Measurements from ENCODE around the gene CPED1. TPM values are rescaled to one million over a fixed set of nuclear protein-coding genes. Genes with fewer than 3 reads are reported as not detected.
A peak's percentile ranks its signal among the peaks of the same experiment; 100 is the strongest.

Gene CPED1
- total RNA-seq, 4 donors from 2014 or later = 1.3 to 5.6 (median 3.6) TPM

DNA sequence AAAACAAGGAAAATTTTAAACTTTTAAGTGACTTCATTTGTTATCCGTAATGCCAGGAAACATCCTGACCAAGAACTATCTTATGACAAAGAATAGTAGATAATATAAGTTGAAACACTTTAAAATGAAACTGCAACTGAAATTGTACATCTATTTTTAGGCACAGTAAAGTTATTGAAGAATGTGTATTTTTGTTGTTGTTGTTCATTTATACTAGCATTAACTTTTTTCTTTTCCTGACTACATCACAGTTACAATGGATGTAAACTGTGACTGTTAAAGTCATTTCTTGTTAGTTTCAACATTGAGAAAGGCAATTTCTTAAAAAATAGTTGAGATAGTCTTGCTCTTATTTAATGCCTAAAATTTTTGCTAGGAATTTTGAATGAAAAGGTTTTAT, 2.6 kb downstream of the CPED1 start:
- peaks cover 13% of the 10 kb centered on the region for H3K4me1 ChIP-seq
- no peaks in the 10 kb centered on the region for H3K9me3 ChIP-seq
- TF ChIP-seq POLR2AphosphoS5 (IDR thresholded peaks at IDR 0.05) = no peak
- no peak for TF ChIP-seq EP300 (IDR thresholded peaks at IDR 0.05)
- no peak for TF ChIP-seq POLR2A (IDR thresholded peaks at IDR 0.05)
- TF ChIP-seq CTCF (IDR thresholded peaks at IDR 0.05) = no peak
- H3K27ac ChIP-seq = peak overlapping the region; percentile 4
- H3K36me3 ChIP-seq = no peaks in the 10 kb centered on the region
- WGBS = 57% methylated on average over 1 of the region's 1 CpG
- H3K27me3 ChIP-seq = peaks cover 11% of the 10 kb centered on the region
- DNase-seq (ENCODE audit: low spot score in 2 of 2) = no peak
- peak overlapping the region; percentile 50 for H3K4me3 ChIP-seq

GRCh38 chr7:120991581-120991980, 3.1 kb downstream of the CPED1 start:
- TF ChIP-seq POLR2AphosphoS5 (IDR thresholded peaks at IDR 0.05) = no peak
- TF ChIP-seq EP300 (IDR thresholded peaks at IDR 0.05) = no peak
- TF ChIP-seq POLR2A (IDR thresholded peaks at IDR 0.05) = no peak
- no peak for TF ChIP-seq CTCF (IDR thresholded peaks at IDR 0.05)
- no peak for DNase-seq (ENCODE audit: low spot score in 2 of 2)
- 47% methylated on average over 2 of the region's 2 CpGs for WGBS
- no peaks in the 10 kb centered on the region for H3K9me3 ChIP-seq
- no peaks in the 10 kb centered on the region for H3K36me3 ChIP-seq
- H3K27ac ChIP-seq = peak overlapping the region; percentile 11
- H3K4me1 ChIP-seq = peaks cover 17% of the 10 kb centered on the region
- peak overlapping the region; percentile 50 for H3K4me3 ChIP-seq
- H3K27me3 ChIP-seq = peaks cover 11% of the 10 kb centered on the region

DNA sequence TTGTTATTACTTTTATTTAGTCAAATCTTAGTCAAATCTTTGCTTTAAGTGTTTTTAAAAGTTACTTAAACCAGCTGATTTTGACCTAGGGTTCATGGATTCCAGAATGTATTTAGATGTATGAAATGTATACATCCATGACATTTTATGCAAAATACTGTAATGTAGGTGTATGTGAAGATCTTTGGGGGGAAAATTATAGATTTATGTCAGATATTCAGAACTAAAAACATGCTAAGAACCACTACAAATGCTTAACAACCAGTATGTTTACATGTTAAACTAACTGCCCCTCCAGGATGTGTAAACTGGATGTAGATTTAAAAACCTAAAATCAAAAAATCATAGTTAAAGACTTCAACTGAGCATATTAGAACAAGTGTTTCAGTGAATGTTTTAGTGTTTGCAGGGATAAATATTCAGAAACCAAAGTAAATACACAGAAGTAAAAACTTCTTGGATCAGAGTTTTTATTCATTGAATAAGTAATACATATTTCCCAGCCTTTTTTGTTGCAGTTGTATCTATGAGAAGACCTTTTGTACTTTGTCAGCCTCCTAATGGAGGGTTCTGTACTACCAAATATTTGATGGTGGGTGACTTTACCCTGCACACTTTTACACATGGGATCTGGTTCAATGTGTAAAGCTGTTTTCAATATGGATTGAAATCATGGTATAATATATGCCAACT, 3.9 kb downstream of the CPED1 start:
- Histone ChIP-seq H3K9me3 (no peaks in the 10 kb centered on the region), H3K36me3 (no peaks in the 10 kb centered on the region), H3K27me3 (peaks cover 11% of the 10 kb centered on the region), H3K27ac (peak overlapping the region; percentile 11), H3K4me3 (no peak overlapping the region), H3K4me1 (peaks cover 22% of the 10 kb centered on the region)
- TF ChIP-seq POLR2A (IDR thresholded peaks at IDR 0.05) = no peak
- DNase-seq (ENCODE audit: low spot score in 2 of 2) = no peak

GRCh38 chr7:120992965-120993494, 4.5 kb downstream of the CPED1 start:
- no peak overlapping the region for H3K27ac ChIP-seq
- DNase-seq (ENCODE audit: low spot score in 2 of 2) = no peak
- peaks cover 18% of the 10 kb centered on the region for H3K4me1 ChIP-seq
- no peaks in the 10 kb centered on the region for H3K36me3 ChIP-seq
- H3K4me3 ChIP-seq = no peak overlapping the region
- H3K9me3 ChIP-seq = no peaks in the 10 kb centered on the region
- H3K27me3 ChIP-seq = peaks cover 11% of the 10 kb centered on the region
- TF ChIP-seq POLR2AphosphoS5 (IDR thresholded peaks at IDR 0.05) = no peak
- TF ChIP-seq CTCF (IDR thresholded peaks at IDR 0.05) = no peak
- TF ChIP-seq POLR2A (IDR thresholded peaks at IDR 0.05) = no peak
- TF ChIP-seq EP300 (IDR thresholded peaks at IDR 0.05) = no peak

DNA sequence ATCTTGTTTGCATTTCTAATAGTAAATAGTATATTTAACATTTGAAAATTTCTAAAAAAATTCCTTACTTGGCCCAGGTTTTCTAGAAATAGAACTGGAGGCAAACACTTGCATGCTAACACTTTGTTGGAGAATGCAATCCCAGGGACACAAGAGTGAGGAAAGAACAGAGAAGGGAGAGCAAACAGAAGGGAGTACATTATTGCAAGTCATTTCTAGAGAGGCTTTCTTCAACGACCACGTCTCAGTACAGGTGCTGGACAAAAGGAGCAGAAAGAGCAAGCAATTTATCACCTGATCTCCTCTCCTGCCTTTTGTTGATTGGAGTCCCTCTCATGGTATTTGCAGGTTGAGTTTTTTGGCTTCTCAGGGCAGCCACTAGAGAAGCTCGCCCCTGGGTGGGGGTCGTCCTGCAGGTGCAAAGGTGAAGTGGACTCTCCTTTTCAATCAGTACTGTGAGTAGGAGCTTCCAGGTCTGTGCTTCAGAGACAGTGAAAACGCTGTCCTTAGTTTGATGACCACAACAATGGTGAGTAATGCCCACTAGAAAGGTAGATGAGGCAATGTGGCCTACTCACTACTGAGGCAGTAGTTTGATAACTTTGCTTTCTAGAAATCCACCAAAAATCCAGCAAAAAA, 5.2 kb downstream of the CPED1 start:
- no peak overlapping the region for H3K27ac ChIP-seq
- H3K36me3 ChIP-seq = no peaks in the 10 kb centered on the region
- 78% methylated on average over 5 of the region's 5 CpGs for WGBS
- DNase-seq (ENCODE audit: low spot score in 2 of 2) = no peak
- H3K4me3 ChIP-seq = no peak overlapping the region
- TF ChIP-seq POLR2AphosphoS5 (IDR thresholded peaks at IDR 0.05) (no peak), POLR2A (IDR thresholded peaks at IDR 0.05) (no peak), CTCF (IDR thresholded peaks at IDR 0.05) (no peak), EP300 (IDR thresholded peaks at IDR 0.05) (no peak)
- peaks cover 11% of the 10 kb centered on the region for H3K27me3 ChIP-seq
- peaks cover 14% of the 10 kb centered on the region for H3K4me1 ChIP-seq
- no peaks in the 10 kb centered on the region for H3K9me3 ChIP-seq

Measured in suprapubic skin (tissue), 4 donors.